ENCODE measurements around the gene GMDS.

GMDS gene

GRCh38 chr6:1716396-1716795 lies 529.0 kb downstream of the GMDS start:
- no peak overlapping the region for H3K4me3 ChIP-seq (ENCODE audit: low read depth, low read length)
- H3K4me1 ChIP-seq (ENCODE audit: control insufficient read depth, insufficient read depth, low read length, unreplicated experiment), result no peaks in the 10 kb centered on the region
- H2AFZ ChIP-seq (ENCODE audit: low read length, unreplicated experiment), result no peak overlapping the region
- H3K27ac ChIP-seq (ENCODE audit: low read depth, low read length), result no peak overlapping the region
- H3K79me2 ChIP-seq (ENCODE audit: control insufficient read depth, insufficient read depth, low read length, unreplicated experiment), result no peaks in the 10 kb centered on the region
- H3K27me3 ChIP-seq (ENCODE audit: insufficient read depth, low read length), result no peaks in the 10 kb centered on the region
- no peaks in the 10 kb centered on the region for H3K36me3 ChIP-seq (ENCODE audit: insufficient read depth, low read length)

GRCh38 chr6:1715336-1715735 lies 530.1 kb downstream of the GMDS start:
- no peaks in the 10 kb centered on the region for H3K79me2 ChIP-seq (ENCODE audit: control insufficient read depth, insufficient read depth, low read length, unreplicated experiment)
- no peak overlapping the region for H3K4me3 ChIP-seq (ENCODE audit: low read depth, low read length)
- H3K36me3 ChIP-seq (ENCODE audit: insufficient read depth, low read length), result no peaks in the 10 kb centered on the region
- no peaks in the 10 kb centered on the region for H3K27me3 ChIP-seq (ENCODE audit: insufficient read depth, low read length)
- no peak overlapping the region for H3K27ac ChIP-seq (ENCODE audit: low read depth, low read length)
- H2AFZ ChIP-seq (ENCODE audit: low read length, unreplicated experiment), result no peak overlapping the region
- no peaks in the 10 kb centered on the region for H3K4me1 ChIP-seq (ENCODE audit: control insufficient read depth, insufficient read depth, low read length, unreplicated experiment)

- H3K27ac ChIP-seq (ENCODE audit: low read depth, low read length), result no peak overlapping the region
- H2AFZ ChIP-seq (ENCODE audit: low read length, unreplicated experiment), result no peak overlapping the region
- H3K79me2 ChIP-seq (ENCODE audit: control insufficient read depth, insufficient read depth, low read length, unreplicated experiment), result no peaks in the 10 kb centered on the region
- no peaks in the 10 kb centered on the region for H3K27me3 ChIP-seq (ENCODE audit: insufficient read depth, low read length)
- H3K36me3 ChIP-seq (ENCODE audit: insufficient read depth, low read length), result no peaks in the 10 kb centered on the region
- no peaks in the 10 kb centered on the region for H3K4me1 ChIP-seq (ENCODE audit: control insufficient read depth, insufficient read depth, low read length, unreplicated experiment)
- H3K4me3 ChIP-seq (ENCODE audit: low read depth, low read length), result no peak overlapping the region
Observed at GRCh38 chr6:1714654-1715053, 530.8 kb downstream of the GMDS start.

- Histone ChIP-seq H3K27me3 (ENCODE audit: insufficient read depth, low read length) (no peaks in the 10 kb centered on the region), H3K4me1 (ENCODE audit: control insufficient read depth, insufficient read depth, low read length, unreplicated experiment) (no peaks in the 10 kb centered on the region), H3K36me3 (ENCODE audit: insufficient read depth, low read length) (no peaks in the 10 kb centered on the region), H3K27ac (ENCODE audit: low read depth, low read length) (no peak overlapping the region), H2AFZ (ENCODE audit: low read length, unreplicated experiment) (no peak overlapping the region), H3K4me3 (ENCODE audit: low read depth, low read length) (no peak overlapping the region), H3K79me2 (ENCODE audit: control insufficient read depth, insufficient read depth, low read length, unreplicated experiment) (no peaks in the 10 kb centered on the region)
Observed at GRCh38 chr6:1713016-1713600, 532.3 kb downstream of the GMDS start.

- Histone ChIP-seq H3K4me1 (ENCODE audit: control insufficient read depth, insufficient read depth, low read length, unreplicated experiment) (no peaks in the 10 kb centered on the region), H3K79me2 (ENCODE audit: control insufficient read depth, insufficient read depth, low read length, unreplicated experiment) (no peaks in the 10 kb centered on the region), H2AFZ (ENCODE audit: low read length, unreplicated experiment) (no peak overlapping the region), H3K4me3 (ENCODE audit: low read depth, low read length) (no peak overlapping the region), H3K27ac (ENCODE audit: low read depth, low read length) (no peak overlapping the region), H3K36me3 (ENCODE audit: insufficient read depth, low read length) (no peaks in the 10 kb centered on the region), H3K27me3 (ENCODE audit: insufficient read depth, low read length) (no peaks in the 10 kb centered on the region)
Observed at GRCh38 chr6:1712451-1712850, 533.0 kb downstream of the GMDS start.

- H3K27ac ChIP-seq (ENCODE audit: low read depth, low read length), result no peak overlapping the region
- H3K36me3 ChIP-seq (ENCODE audit: insufficient read depth, low read length), result no peaks in the 10 kb centered on the region
- no peak overlapping the region for H3K4me3 ChIP-seq (ENCODE audit: low read depth, low read length)
- H2AFZ ChIP-seq (ENCODE audit: low read length, unreplicated experiment), result no peak overlapping the region
- H3K4me1 ChIP-seq (ENCODE audit: control insufficient read depth, insufficient read depth, low read length, unreplicated experiment), result no peaks in the 10 kb centered on the region
- no peaks in the 10 kb centered on the region for H3K27me3 ChIP-seq (ENCODE audit: insufficient read depth, low read length)
- no peaks in the 10 kb centered on the region for H3K79me2 ChIP-seq (ENCODE audit: control insufficient read depth, insufficient read depth, low read length, unreplicated experiment)
Observed at GRCh38 chr6:1711136-1711535, 534.3 kb downstream of the GMDS start.

GRCh38 chr6:1709234-1709641 lies 536.2 kb downstream of the GMDS start:
- Histone ChIP-seq H3K36me3 (ENCODE audit: insufficient read depth, low read length) (no peaks in the 10 kb centered on the region), H3K27ac (ENCODE audit: low read depth, low read length) (no peak overlapping the region), H3K4me3 (ENCODE audit: low read depth, low read length) (no peak overlapping the region), H3K27me3 (ENCODE audit: insufficient read depth, low read length) (no peaks in the 10 kb centered on the region), H2AFZ (ENCODE audit: low read length, unreplicated experiment) (no peak overlapping the region), H3K79me2 (ENCODE audit: control insufficient read depth, insufficient read depth, low read length, unreplicated experiment) (no peaks in the 10 kb centered on the region), H3K4me1 (ENCODE audit: control insufficient read depth, insufficient read depth, low read length, unreplicated experiment) (no peaks in the 10 kb centered on the region)

GRCh38 chr6:1708820-1709219 lies 536.6 kb downstream of the GMDS start:
- Histone ChIP-seq H3K79me2 (ENCODE audit: control insufficient read depth, insufficient read depth, low read length, unreplicated experiment) (no peaks in the 10 kb centered on the region), H2AFZ (ENCODE audit: low read length, unreplicated experiment) (no peak overlapping the region), H3K4me1 (ENCODE audit: control insufficient read depth, insufficient read depth, low read length, unreplicated experiment) (no peaks in the 10 kb centered on the region), H3K27ac (ENCODE audit: low read depth, low read length) (no peak overlapping the region), H3K27me3 (ENCODE audit: insufficient read depth, low read length) (no peaks in the 10 kb centered on the region), H3K4me3 (ENCODE audit: low read depth, low read length) (no peak overlapping the region), H3K36me3 (ENCODE audit: insufficient read depth, low read length) (no peaks in the 10 kb centered on the region)

- H3K79me2 ChIP-seq (ENCODE audit: control insufficient read depth, insufficient read depth, low read length, unreplicated experiment), result no peaks in the 10 kb centered on the region
- H3K4me1 ChIP-seq (ENCODE audit: control insufficient read depth, insufficient read depth, low read length, unreplicated experiment), result no peaks in the 10 kb centered on the region
Observed at GRCh38 chr6:1708122-1708521, 537.3 kb downstream of the GMDS start.

GRCh38 chr6:1705630-1706029 lies 539.8 kb downstream of the GMDS start:
- peaks cover 22% of the 10 kb centered on the region for H3K4me1 ChIP-seq (ENCODE audit: control insufficient read depth, insufficient read depth, low read length, unreplicated experiment)
- H3K4me3 ChIP-seq (ENCODE audit: low read depth, low read length), result no peak overlapping the region
- H3K36me3 ChIP-seq (ENCODE audit: insufficient read depth, low read length), result no peaks in the 10 kb centered on the region
- H3K27ac ChIP-seq (ENCODE audit: low read depth, low read length), result no peak overlapping the region
- H3K27me3 ChIP-seq (ENCODE audit: insufficient read depth, low read length), result no peaks in the 10 kb centered on the region
- H2AFZ ChIP-seq (ENCODE audit: low read length, unreplicated experiment), result no peak overlapping the region
- H3K79me2 ChIP-seq (ENCODE audit: control insufficient read depth, insufficient read depth, low read length, unreplicated experiment), result no peaks in the 10 kb centered on the region

More at GRCh38 chr6:1708122-1708521, 537.3 kb downstream of the GMDS start:
- no peaks in the 10 kb centered on the region for H3K36me3 ChIP-seq (ENCODE audit: insufficient read depth, low read length)
- H2AFZ ChIP-seq (ENCODE audit: low read length, unreplicated experiment), result no peak overlapping the region
- no peaks in the 10 kb centered on the region for H3K27me3 ChIP-seq (ENCODE audit: insufficient read depth, low read length)
- H3K27ac ChIP-seq (ENCODE audit: low read depth, low read length), result no peak overlapping the region
- H3K4me3 ChIP-seq (ENCODE audit: low read depth, low read length), result no peak overlapping the region

GRCh38 chr6:1705183-1705582 lies 540.2 kb downstream of the GMDS start:
- no peaks in the 10 kb centered on the region for H3K36me3 ChIP-seq (ENCODE audit: insufficient read depth, low read length)
- H3K79me2 ChIP-seq (ENCODE audit: control insufficient read depth, insufficient read depth, low read length, unreplicated experiment), result no peaks in the 10 kb centered on the region
- H3K27me3 ChIP-seq (ENCODE audit: insufficient read depth, low read length), result no peaks in the 10 kb centered on the region
- H3K4me1 ChIP-seq (ENCODE audit: control insufficient read depth, insufficient read depth, low read length, unreplicated experiment), result peaks cover 22% of the 10 kb centered on the region
- no peak overlapping the region for H2AFZ ChIP-seq (ENCODE audit: low read length, unreplicated experiment)
- H3K27ac ChIP-seq (ENCODE audit: low read depth, low read length), result no peak overlapping the region
- H3K4me3 ChIP-seq (ENCODE audit: low read depth, low read length), result no peak overlapping the region

Measured in ACC112 (cell line).